ENCODE data around the gene PRKCZ.
"Not testable (repeated sequence)": the region's sequence is repeated elsewhere in the genome, so short reads cannot be mapped to it uniquely, and the experiment has no call there.

The PRKCZ gene

DNA sequence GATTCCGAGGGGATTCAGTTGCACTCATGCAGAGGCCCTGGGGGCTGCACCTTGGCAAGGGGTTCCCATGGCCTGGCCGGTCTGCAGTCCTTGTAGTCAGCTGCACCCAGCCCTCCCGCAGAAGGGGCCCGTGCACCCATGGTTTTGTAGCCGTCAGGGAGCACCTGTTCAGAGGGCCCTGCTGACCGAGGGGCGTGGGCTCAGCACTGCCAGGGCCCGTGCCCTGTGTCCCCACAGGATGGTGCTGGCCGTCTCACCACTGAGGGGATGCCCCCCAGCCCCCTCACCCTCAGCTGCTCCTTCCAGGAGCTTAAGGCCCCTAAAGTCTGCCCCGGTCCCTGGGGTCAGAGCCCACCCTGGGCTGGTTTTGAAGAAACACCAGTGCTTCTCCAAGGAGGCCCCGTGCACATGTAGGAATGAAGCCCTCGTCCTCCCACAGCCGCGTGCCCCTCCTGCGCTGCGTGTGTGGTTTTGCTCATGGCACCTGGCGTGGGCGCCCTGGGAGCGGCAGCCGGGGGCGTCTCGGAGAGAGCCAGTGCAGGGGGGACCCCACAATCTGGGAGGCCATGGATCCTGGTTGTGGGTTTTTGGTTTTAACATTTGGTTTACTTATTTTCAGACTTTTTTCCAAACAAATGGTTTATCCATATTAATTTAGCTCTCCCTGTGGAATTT is 40.1 kb downstream of the PRKCZ start:
- DNase-seq, result no peak

DNA sequence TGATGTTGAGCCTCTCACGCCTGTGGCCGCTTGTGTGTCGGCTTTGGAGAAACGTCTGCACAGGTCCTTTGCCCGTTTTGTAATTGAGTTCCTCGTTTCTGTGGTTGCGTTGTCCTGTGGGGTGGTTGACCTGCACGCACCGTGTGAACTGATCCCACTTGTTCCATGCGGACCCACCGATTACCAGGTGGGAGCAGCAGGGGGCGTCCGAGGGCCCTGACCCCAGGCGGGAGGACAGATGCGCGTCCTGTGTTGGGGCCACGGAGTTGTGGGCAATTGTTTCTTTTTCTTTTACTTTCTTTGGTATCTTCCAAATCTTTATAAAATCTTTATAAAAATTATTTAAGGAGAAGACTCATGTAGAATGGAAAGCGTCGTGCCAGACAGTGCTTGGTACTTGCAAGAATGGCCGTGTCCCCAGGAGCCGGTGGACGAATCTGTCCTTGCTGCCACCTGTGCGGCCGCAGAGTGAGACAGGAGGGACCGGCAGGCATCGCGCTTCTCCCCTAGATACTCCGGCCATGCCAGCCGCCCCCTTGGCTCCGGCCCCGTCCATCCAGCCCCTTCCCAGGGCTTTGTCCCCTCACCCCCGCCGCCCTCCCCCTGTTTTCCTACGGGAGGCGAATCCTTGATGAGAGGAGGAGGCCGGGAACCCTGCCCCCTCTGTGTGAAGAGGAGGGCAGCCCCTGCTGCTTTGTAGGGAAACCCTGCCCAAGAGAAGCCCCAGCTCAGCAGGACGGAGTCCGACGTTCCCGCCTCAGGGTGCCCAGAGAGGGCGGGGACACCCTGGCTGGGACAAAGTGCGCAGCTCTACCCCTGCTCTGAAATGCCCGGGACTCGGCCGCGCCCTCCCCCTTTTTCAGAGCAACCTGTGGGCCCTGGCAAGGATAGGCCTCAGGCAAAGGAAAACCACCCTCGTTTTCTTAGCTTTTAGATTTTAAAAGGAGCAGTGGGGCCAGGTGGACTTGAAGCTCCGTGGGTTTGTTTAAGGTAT is 41.7 kb downstream of the PRKCZ start:
- no peak for DNase-seq

DNA sequence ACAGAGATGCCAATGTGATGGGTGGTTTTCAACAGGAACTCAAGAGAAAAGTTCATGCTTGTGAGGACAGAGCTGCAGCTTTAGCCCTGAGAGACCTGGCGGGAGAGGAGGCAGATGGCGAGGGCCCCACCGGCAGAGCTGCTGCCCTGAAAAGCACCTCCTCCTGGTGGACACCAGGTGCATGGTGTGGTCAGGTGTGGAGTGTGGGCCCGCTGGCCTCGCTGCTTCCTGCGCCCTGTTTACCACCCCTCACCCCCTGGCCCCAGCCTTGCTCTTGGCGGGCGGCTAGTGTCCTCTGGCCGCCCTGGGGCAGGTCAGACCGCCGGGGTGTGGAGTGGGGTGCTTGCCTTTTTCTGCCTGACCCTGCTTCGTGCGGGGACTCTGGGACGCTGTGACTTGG is 42.8 kb downstream of the PRKCZ start:
- DNase-seq, result no peak

DNA sequence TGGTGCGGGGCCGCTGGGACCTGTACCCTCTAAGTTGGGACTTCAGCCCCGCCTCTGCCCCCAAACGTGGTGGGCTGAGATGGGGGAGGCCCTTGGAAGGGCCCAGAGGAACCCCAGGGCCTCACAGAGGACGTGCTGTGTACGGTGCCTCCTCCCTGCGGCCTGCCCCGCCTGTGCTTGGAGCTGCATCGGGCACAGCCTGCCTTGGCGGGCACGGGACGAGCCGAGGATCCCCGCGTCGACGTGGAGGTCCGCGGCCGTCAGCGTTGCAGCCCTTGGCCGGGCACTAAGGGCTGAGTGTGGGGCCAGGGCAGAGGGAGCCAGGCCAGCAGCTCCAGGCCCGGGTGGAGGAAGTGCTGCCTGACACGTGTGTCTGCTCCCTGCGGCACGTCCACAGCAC is 43.4 kb downstream of the PRKCZ start:
- DNase-seq, result no peak

DNA sequence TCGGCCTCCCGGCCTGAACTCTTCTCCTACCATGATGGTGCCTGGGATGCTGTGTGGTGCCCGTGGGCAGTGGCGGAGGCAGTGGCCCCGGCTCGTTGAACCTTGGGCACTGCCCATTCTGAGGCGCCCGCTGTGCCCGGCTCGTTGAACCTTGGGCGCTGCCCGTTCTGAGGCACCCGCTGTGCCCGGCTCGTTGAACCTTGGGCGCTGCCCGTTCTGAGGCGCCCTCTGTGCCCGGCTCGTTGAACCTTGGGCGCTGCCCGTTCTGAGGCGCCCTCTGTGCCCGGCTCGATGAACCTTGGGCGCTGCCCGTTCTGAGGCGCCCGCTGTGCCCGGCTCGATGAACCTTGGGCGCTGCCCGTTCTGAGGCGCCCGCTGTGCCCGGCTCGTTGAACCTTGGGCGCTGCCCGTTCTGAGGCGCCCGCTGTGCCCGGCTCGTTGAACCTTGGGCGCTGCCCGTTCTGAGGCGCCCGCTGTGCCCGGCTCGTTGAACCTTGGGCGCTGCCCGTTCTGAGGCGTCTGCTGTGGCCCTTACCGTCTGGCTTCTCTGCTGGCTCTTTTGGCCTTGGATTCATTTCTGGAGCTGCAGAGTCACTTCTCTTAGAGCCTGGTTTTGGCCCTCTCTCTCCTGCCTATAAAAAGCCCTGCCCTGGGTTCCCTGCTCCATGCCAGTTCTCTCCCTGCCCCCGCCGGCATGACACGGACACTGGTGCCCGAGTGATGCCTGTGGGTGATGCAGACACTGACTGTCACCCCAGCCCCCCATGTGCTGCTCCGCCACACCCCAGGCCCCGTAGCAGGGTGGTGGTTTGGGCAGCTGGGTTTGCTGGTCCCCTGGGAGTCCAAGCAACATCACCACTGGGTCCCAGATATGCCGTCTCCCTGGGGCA is 44.3 kb downstream of the PRKCZ start:
- not testable (repeated sequence) for DNase-seq

DNA sequence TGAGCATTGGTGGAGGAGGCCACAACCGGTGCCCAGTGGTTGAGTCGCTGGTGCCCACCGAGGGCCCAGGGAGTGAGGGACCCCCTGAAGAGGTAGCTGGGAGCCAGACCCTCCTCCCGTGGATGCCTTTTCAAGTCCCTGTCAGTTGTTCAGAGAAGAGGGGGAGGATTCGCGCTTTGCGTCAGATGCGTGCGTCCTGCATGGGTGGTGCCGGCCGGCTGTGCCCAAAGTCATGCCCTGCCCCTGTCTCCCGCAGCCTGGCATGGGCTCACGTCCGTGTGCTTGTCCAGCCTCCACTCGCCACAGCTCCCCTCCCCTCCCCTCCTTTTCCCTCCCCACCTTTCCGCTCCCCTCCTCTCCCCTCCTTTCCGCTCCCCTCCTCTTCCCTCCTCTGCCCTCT is 45.2 kb downstream of the PRKCZ start:
- no peak for DNase-seq

DNA sequence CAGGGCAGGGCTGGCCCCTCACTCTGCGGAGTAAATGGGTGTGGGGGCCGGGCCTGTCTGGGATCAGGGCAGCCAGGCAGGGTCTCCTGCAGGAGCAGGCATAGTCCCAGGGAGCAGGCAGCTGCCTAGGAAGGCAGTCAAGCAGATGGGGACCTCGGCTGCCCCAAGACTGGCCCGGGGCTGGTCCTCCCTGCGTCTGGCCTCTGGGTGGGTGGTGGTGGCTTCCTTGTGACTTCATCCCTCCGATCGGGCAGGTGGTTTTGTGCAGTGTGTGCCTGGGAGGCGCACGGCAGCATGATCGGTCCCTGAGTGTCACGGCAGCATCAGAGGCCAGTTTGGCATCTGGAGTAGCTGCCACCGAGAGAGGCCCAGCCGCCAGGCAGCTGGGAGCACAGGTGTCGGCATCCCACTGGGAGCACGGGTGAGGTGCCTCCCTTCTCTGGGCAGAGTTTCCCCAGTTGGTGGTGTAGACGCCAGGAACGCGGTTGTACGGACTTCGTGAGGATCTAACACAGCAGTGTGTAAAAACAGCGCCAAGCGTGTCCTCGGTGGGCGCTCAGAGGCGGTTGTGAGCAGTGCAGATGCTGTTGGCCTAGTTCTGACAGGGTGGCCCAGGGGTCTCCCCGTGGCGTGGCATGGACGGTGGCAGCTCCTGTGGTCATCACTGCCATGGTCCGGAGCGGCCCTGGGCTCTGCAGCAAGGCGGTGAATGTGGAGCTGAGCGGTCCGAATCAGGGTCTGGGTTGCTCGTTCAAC is 45.9 kb downstream of the PRKCZ start:
- DNase-seq, result no peak

DNA sequence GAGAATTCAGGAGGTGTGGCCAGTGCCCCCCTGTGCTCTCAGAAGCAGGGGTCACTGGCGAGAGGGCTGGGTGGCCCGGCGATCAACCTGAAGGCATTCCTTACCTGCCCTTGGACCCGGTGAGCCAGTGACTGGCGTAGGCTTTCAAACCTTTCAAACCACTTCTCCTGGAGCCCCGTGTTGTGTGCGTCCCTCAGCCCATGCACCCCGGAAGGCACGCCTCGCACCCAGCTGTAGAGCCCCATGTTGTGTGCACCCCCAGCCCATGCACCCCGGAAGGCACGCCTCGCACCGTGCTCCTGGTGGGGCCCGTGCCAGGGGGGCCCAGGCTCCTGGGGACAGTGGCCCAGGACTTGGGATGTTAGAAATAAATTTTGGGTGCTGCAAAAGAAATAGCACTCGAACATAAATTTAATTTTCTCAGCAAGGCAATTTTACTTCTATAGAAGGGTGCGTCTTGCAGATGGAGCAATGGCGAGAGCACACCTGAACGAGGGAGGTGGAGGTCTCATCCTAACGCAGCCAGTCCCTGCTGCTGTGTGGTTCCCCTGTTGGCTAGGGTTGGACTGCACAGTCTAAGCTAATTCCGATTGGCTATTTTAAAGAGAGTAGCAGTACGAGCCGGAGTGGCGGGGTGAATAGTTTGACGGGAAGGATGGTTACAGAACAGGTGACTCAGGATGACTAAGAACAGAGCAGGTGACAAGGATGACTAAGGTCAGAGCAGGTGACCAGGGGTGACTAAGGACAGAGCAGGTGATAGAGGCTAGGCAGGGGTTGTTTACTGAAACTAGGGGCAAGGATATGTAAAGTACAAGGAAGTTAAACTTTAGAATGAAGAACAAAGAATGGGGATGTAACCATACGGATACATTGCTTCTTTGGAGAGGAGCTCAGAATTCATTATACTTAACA is 47.4 kb downstream of the PRKCZ start:
- no peak for DNase-seq

DNA sequence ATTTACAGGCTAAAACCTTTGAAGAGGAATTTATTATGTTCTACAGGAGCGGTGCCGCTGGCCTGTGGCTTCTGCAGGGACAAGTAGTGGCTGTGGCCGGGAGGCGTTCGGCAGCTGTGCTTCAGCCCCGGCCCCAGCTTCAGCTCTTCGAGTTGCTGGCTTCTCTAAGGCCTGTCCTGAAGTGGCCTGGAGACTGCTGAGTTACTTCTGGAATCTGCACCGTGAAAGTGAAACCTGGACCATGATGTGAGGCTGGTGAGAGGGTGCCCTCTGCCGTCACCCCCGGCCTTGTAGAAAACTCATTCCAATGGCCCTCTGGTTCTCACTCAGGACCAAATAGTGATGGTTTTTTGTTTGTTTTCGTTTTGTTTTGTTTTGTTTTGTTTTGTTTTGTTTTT is 48.1 kb downstream of the PRKCZ start:
- DNase-seq, result no peak

DNA sequence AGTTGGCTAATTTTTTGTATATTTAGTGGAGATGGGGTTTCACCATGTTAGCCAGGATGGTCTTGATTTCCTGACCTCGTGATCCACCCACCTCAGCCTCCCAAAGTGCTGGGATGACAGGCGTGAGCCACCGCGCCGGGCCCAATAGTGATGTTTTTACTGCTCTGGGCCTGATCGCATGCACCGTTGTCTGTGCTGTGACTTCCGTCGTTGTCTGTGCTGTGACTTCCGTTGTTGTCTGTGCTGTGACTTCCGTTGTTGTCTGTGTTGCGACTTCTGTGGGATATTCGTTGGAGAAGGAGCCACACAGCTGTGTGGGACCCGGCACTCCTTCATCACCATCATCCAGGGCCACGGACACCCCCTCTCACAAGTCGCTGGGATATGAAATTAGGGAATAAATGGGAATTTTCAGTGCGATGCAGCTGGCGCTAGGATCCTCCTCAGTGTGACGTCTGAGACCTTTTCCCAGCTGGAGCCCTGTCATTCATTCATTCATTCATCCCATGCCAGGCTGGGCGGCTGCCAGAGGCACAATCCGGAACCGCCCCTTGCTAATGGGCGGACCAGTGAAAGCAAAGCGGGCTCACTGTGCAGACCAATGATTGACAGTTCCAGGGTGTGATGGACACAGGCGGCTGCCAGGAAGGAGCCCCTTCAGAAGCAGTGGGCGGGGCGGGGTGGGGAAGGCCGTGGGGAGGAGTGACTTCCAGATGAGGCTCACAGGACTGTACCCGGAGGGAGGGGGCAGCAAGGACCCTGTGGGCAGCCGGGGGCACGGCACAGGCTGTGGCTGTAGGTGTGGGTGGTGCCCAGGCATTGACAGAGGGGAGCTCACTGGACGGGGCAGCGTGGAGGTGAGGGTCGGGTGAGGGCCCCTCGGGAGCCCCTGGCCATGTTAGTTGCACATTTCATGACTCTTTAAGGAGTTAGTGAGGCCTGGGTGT is 48.9 kb downstream of the PRKCZ start:
- DNase-seq, result no peak

DNA sequence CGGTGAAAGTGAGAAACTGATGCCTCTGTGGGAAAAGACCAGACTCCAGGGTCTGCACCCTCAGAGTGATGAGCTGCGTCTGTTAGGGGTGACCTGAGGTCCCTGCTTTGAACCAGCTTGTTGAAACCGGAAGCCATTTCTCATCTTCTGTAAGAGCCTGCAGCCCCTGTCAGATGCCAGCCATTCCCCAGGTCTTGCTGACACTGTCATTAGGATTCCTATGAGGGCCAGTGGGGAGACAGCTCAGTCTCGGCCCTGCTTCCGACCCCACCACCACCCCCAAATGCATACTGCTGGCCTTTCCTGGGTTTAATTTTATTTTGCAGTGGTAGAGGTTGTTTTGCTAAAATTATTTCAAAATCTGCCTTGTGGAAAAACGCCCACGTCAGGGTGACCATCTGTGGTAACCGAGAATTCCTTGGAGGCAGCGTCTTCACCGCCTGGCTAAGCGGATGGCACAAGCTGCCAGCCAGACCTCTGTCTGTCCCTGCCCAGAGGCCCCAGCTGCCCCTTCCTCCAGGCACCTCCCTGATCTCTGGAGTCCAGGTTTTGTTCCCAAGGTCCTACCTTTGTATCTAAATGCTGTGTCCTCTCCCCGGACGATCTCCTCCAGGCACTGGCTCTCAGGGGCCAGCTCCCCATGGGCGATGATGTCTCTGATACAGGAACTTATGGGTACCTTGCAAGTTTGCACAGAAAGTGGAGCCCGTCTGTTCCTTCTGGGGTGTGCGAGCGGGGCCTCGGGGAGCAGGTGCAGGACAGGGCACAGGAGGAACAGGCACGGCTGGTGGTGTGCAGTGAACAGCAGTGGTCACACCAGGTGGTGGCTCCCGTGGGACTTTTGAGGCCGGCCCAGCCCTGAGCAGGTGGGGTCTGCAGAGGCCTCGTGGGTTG is 49.9 kb downstream of the PRKCZ start:
- no peak for DNase-seq

DNA sequence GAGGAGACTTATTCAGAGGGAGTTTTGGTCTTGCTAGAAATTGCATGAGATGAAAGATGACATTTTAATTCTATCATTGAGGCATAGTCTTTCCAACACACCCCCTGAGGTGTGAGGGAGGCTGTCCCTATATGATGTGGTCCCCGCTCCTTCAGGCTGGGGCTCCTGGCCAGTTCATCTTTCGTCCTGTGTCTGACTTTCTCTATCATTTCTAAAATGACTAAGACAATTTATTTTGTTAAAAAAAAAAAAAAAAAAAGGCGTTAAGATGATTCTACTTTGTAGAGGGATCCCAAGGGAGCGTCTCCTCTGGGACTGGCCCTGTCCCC is 50.5 kb downstream of the PRKCZ start:
- DNase-seq, result no peak

DNA sequence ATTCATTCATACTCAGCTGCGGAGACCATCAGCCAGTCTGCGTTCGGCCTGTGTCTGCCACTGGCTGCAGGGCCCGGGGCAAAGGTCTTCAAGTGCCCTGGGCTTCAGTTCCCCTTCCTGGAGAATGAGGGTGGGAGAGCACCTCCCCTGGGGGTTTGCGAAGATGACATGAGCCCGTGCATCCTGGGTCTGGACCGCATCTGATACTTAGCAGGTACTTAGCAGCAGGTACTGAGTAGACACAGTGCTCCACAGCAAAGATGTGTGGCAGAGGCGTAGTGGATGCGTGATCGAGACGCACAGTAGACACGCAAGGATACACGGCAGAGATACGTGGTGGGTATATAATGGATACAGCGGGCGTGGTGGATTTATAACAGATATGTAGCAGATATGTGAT is 51.3 kb downstream of the PRKCZ start:
- DNase-seq, result no peak

DNA sequence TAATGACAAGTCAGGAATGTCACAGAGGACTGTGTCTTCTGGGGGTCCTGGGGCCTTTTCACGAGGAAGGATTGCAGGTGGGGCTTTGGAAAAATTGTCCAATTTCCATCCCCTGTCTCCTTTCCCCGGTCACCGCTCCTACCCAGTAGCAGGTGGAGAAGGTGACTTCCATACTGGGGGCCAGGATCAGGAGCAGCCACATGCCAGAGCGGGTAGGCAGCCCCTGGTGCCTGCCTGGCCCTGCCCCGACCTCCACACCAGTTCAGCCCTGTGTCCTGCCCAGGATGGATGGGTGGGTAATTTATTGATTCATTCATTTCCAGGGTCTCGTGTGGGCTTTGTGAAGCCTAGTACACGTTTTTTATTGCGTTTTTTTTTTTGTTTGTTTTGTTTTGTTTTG is 51.7 kb downstream of the PRKCZ start:
- no peak for DNase-seq

DNA sequence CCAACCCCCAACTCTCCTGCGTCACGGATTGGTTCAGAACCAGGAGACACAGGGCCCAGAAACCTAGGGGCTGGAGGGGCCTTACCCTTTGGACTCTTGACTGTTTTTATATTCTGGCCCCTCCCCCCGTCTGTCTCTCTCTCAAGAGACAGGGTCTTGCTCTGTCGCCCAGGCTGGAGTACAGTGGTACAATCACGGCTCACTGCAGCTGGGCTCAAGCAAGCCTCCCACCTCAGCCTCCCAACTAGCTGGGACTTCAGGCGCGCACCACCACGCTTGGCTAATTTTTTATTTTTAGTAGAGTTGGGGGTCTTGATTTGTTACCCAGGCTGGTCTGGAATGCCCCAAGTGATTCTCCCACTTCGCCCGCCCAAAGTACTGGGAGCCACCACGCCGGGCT is 52.5 kb downstream of the PRKCZ start:
- no peak for DNase-seq

DNA sequence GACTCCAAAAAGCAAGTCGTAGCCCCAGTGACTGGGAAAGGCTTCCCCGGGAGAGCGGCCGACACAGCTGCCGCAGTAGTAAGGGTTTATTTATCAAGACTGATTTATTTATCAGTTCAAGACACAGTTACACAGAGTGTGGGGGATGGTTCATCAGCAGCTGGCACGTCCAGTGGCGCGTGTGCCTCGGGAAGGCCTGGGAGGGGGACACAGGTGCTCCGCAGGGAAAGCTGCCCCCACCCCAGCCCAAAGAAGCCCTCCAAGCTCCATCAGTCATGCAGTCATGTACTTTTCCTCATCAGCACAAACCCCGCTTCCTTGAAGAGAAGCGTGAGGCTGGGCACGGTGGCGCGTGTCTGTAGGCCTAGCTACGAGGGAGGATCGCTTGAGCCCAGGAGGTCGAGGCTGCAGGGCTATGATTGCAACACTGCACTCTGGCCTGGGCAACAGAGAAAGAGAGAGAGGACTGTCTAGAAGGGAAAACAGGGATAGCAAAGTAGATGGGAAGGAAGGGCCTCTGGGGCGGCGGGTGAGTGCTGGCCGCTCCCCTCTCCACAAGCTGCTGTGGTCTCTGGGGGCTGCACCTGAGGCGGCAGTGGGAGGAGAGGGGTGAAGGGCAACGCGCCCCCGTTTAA is 53.2 kb downstream of the PRKCZ start:
- DNase-seq, result no peak

DNA sequence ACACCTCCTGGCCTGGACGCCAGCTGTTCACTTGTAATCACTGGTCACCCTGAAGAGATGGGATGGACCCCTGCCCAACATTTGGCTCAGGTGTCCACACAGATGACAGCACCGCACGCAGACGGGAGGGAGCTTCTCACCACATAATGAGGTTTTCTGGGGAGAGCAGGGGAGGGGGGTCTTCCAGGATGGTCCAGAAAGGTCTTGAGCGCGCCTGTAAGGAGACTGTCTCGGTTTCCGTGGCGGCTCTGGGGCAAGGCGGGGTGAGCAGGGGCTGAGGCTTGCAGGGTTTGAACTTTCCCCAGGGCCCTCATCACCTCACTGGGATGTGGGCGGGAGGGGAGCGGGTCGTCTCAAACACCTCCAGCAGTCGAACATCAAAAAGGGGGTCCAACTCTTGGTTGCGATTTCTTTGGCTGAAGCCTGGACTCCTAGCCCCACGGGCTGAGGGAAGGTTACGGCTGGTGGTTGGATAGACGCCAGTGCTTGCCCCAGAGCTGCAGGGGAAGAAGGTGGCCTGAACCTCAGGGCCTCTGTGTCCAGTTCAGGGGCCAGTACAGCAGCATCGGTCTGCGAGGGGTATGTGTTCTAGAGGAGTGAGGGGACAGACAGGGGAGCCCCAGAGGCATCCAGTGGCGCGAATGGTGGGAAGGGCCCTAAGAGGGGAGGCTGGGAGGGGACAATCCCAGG is 53.8 kb downstream of the PRKCZ start:
- DNase-seq, result no peak
